Sigmoid colon (tissue), 4 donors: ENCODE results near the gene LTB.

ENCODE experiments used
- EP300 ChIP-seq, 4 donors: sonication (generic); formaldehyde crosslinking; IDR thresholded peaks; one replicate each; pipeline ENCODE4 v1.6.1; 2017; ENCODE audit warnings: antibody characterized with exemption in 4 of 4
- POLR2A ChIP-seq, 2 donors: fragments of 450-650 bp; IDR thresholded peaks; one replicate each; pipeline ENCODE4 v1.6.1; 2016; ENCODE audit warnings: antibody characterized with exemption in 2 of 2, mild to moderate bottlenecking in 2 of 2, moderate library complexity in 2 of 2
- POLR2AphosphoS5 ChIP-seq, 4 donors: sonication (generic); formaldehyde crosslinking; IDR thresholded peaks; one replicate each; pipeline ENCODE4 v1.6.1; 2017; ENCODE audit warnings: antibody characterized with exemption in 4 of 4
- TF ChIP-seq, protein P1 (sequence below), 4 experiments: fragments of 450-650 bp in 3 of 4; fragments of 200-600 bp in 1 of 4; IDR thresholded peaks; one replicate each; pipeline ENCODE4 v1.5.1; 2016 to 2019; ENCODE audit warnings: antibody characterized with exemption in 4 of 4, mild to moderate bottlenecking in 3 of 4, moderate library complexity in 2 of 4

DNA sequence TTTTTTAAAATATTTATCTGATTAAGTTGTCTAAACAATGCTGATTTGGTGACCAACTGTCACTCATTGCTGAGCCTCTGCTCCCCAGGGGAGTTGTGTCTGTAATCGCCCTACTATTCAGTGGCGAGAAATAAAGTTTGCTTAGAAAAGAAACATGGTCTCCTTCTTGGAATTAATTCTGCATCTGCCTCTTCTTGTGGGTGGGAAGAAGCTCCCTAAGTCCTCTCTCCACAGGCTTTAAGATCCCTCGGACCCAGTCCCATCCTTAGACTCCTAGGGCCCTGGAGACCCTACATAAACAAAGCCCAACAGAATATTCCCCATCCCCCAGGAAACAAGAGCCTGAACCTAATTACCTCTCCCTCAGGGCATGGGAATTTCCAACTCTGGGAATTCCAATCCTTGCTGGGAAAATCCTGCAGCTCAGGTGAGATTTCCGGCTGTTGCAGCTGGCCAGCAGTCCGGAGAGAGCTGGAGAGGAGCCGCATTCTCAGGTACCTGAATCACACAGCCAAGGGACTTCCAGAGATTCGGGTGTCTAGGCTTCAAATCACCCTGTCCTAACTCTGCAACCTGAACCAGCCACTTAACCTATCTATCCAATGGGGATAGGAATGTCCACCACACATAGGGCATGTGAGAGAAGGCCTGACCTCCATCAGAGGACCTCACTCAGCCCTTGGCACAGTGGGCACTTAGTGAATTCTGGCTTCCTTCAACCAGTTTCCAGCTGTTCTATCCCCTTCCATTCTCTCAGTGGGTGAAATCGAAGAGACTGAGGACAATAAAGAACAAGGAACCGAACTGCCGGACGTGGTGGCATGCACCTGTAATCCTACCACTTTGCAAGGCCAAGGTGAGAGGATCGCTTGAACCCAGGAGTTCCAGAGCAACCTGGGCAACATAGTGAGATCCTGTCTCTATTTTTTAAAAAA lies 3.8 kb downstream of the LTB start:
- TF ChIP-seq, protein P1, sequence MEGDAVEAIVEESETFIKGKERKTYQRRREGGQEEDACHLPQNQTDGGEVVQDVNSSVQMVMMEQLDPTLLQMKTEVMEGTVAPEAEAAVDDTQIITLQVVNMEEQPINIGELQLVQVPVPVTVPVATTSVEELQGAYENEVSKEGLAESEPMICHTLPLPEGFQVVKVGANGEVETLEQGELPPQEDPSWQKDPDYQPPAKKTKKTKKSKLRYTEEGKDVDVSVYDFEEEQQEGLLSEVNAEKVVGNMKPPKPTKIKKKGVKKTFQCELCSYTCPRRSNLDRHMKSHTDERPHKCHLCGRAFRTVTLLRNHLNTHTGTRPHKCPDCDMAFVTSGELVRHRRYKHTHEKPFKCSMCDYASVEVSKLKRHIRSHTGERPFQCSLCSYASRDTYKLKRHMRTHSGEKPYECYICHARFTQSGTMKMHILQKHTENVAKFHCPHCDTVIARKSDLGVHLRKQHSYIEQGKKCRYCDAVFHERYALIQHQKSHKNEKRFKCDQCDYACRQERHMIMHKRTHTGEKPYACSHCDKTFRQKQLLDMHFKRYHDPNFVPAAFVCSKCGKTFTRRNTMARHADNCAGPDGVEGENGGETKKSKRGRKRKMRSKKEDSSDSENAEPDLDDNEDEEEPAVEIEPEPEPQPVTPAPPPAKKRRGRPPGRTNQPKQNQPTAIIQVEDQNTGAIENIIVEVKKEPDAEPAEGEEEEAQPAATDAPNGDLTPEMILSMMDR (IDR thresholded peaks at IDR 0.05) = no peak
- no peak for TF ChIP-seq POLR2AphosphoS5 (IDR thresholded peaks at IDR 0.05)
- no peak for TF ChIP-seq POLR2A (IDR thresholded peaks at IDR 0.05)
- no peak for TF ChIP-seq EP300 (IDR thresholded peaks at IDR 0.05)
